GM19463 (cell line): ENCODE results near the gene ADGRV1.

ENCODE experiments used
- ATAC-seq: cut with Tn5 transposase; IDR thresholded peaks from one replicate; pipeline ENCODE4 v1.9.1; 2021; ENCODE audit warnings: mild to moderate bottlenecking, moderate library complexity; ENCODE audit not compliant: unreplicated experiment

Gene ADGRV1, protein sequence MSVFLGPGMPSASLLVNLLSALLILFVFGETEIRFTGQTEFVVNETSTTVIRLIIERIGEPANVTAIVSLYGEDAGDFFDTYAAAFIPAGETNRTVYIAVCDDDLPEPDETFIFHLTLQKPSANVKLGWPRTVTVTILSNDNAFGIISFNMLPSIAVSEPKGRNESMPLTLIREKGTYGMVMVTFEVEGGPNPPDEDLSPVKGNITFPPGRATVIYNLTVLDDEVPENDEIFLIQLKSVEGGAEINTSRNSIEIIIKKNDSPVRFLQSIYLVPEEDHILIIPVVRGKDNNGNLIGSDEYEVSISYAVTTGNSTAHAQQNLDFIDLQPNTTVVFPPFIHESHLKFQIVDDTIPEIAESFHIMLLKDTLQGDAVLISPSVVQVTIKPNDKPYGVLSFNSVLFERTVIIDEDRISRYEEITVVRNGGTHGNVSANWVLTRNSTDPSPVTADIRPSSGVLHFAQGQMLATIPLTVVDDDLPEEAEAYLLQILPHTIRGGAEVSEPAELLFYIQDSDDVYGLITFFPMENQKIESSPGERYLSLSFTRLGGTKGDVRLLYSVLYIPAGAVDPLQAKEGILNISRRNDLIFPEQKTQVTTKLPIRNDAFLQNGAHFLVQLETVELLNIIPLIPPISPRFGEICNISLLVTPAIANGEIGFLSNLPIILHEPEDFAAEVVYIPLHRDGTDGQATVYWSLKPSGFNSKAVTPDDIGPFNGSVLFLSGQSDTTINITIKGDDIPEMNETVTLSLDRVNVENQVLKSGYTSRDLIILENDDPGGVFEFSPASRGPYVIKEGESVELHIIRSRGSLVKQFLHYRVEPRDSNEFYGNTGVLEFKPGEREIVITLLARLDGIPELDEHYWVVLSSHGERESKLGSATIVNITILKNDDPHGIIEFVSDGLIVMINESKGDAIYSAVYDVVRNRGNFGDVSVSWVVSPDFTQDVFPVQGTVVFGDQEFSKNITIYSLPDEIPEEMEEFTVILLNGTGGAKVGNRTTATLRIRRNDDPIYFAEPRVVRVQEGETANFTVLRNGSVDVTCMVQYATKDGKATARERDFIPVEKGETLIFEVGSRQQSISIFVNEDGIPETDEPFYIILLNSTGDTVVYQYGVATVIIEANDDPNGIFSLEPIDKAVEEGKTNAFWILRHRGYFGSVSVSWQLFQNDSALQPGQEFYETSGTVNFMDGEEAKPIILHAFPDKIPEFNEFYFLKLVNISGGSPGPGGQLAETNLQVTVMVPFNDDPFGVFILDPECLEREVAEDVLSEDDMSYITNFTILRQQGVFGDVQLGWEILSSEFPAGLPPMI (N-terminal part only)

DNA sequence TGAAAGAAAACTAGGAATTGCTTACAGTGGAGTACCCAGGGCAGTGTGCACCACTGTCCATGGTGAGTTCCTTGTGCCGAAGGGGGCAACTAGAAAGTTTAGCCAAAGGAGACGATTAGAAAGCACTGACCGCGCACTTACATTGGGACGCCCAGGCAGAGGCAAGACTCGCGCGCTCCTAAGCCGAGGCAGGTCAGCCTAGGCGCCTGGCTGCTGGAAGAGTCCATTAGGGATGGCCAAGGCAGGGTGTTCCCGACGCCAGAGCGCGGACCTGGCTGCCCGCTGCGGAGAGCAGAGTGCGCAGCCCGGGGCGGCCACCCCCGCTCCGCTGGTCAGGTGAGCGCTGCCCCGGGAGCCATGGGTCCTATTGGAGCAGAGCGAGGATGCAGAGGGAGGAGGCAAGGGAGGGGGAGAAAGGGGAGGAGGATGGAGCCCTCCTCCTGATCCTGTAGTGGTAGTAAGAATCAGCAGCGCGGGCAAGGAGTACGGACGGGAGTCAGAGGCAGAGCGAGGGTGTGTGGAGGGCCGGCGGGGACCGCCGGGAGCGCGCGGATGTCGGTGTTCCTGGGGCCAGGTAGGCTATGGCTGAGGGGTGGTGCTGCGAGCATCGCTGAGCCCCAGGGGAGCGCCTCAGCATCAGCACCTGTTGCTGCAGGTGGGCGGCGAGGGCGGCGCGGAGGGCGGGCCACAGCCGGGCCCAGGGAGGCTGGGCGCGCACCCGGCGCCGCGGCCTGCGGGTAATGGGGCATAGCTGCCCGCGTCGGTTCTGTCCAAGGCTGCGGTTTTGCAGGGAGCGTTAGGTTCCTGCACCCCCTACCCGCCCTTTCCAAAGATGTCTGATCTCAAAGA is at the start of gene ADGRV1:
Gene ADGRV1, plus strand, starts transcription at position 454 of the 849 bp plus-strand sequence. Its CDS starts 99 bp downstream, at position 553.
- ATAC-seq: peak; percentile 46

GRCh38 chr5:90510438-90510837 is 48.2 kb upstream of the ADGRV1 start:
- ATAC-seq: no peak

DNA sequence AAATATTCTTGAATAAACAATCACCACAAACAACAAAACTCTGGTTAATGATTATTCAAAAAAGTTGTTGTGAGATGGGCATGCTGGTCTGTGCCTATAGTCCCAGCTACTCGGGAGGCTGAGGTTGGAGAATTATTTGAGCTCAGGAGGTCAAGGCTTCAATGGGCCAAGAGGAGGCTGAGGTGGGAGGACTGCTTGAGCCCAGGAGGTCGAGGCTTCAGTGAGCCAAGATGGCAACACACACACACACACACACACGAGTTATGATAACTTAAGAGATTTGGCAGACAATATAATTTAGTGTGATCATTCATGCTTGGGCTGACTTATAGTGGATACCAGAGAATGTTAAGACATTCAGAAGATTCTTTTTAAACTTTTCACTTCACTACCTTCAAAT is 44.1 kb upstream of the ADGRV1 start:
- no peak for ATAC-seq

- ATAC-seq: no peak
These were observed 39.9 kb upstream of the ADGRV1 start for GRCh38 chr5:90518661-90519060.

- ATAC-seq: no peak
These were observed 39.5 kb upstream of the ADGRV1 start for GRCh38 chr5:90519081-90519480.

- no peak for ATAC-seq
These were observed 29.9 kb upstream of the ADGRV1 start for GRCh38 chr5:90528601-90529193.

DNA sequence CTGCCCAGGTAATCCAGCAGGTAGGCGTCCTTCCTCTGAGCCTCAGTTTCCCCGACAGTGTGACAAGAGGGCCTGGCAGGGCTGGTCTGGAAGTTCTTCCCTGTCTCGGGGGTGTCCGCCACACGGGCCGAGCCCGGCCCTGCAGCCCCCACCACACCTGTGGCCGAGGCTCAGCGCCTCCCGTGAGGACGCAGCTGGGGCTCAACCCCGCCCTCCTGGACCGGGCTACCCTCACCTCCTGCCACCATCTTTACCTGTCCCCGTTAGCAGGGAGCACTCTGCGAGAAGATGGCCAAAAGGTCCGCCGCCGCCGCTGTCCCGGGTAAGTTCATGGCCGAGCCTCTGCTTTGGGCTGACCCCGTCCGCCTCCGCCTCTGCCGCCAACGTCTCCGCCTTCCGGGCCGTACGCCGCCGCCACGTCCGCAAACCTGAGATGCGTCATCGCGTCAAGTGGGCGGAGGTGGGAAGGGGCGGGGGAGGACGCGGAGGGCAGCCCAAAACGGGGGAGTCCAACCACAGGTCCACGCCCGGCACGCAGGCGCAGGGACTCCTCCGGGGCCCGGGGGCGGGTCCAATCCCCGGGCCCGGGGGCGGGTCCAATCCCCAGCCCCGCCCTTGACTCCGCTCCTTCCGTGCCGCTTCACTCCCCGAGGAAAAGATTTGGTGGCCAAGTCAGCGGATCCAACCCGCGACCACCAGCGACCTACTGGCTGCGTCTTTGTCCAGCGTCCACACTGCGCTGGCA is 29.2 kb upstream of the ADGRV1 start, which contains the start of gene LYSMD3:
Gene LYSMD3, minus strand, starts transcription at position 391 of the 745 bp plus-strand sequence. CDS start 4,295 bp downstream, outside the sequence.
- ATAC-seq: peak; percentile 87

- ATAC-seq: peak; percentile 44
These were observed 28.5 kb upstream of the ADGRV1 start for GRCh38 chr5:90529939-90530677.

DNA sequence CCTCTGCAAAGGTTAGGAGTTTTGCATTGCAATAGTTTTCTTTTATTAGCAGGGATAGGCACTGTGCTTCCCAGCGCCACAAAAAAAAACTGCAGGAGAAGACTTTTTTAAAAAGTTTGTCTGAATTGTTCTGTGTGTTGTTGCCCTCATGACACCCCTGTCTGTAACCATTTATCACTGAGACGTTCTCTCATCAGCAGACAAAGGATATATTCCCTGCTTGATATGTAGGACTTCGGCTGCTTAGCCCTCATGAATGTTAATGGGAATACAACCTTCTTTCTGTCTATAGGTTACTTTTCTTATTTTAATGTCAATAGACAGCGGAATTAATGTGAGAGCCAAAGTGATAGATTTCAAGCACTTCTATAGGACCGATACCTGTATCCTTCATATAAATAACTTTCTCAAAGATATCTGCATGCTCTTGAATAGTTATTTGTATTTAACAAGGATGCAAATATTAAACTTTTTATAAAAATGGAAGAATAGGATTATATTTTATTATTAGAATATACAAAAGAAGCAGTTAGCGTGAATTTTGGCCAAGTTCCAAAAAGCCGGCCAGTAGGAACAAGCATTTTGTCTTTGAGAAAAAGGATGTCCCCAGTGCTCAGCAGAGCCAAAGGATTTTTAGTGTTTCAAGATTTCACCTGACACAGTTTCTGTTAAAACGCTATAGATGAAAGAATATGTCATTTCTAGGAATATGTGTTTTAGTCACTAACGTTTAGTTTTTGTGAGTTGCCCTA is 27.7 kb upstream of the ADGRV1 start:
- no peak for ATAC-seq

DNA sequence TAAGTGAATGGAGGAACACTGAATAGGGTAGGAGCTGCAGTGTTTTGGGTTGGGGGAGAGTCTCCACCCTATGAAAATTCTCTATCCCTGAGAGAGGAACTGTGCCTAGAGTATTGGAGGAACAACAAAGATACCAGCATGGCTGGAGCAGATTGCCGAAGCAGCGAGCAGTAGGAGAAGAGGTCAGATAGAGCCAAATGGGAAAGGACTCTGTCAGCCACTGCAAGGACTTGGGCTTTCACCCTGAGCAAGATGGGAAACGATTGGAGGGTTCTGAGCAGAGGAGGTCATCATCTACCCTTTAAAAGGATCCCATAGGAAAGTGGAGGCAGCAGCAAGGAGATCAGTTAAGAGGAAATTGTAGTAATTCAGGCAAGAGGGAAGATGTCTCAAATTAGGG is 24.8 kb upstream of the ADGRV1 start:
- no peak for ATAC-seq

- no peak for ATAC-seq
These were observed 23.7 kb upstream of the ADGRV1 start for GRCh38 chr5:90534922-90535321.

- ATAC-seq: no peak
These were observed 15.6 kb upstream of the ADGRV1 start for GRCh38 chr5:90542827-90543519.

DNA sequence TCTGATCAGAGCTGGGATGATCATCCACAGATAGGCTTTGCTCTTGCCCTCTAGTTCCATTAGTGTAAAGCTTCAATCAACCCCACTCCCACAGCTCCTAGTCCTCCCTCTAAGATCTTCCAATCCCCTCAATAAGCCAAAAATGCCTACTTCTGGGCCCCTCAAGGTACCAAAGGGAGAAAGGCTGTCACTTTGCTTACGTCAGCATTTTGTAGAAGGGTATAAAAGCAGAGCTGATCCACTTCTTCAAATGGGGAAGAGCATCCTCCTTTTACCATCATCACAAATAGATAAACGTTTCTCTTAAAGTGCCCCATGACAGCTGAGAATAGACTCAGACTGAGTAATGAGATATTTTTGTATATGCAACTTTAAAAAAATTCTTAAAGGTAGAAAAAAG is 13.1 kb upstream of the ADGRV1 start:
- ATAC-seq: no peak

DNA sequence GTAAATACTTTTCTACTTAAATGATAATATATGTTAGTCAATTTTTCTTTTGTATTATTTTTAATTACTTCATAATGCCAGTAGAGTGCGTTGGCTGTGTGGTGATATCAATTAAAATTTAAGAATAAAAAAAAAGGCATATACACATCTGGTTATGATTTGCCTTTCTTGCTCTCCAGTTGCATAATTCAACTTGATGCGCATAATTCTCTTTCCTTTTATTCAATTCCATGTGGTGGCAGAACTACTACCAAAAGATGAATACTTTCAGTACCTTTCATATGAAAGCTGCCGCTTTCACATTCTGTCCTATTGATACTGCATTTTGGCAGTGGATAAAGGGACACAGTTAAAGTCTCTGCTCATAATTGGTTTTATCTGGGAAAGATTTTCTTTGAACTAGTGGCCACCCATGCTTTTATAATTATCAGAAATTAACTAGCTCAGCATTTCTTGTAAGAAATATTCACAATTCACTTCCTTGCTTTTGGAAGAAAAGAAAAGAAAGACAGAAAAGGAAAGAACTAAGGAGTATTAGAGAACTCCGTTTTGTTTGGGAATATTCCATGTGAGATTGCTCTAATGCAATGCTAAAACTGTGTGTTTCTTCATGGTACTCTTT is 12.3 kb upstream of the ADGRV1 start:
- ATAC-seq: no peak

- ATAC-seq: no peak
These were observed 11.5 kb upstream of the ADGRV1 start for GRCh38 chr5:90547072-90547536.

DNA sequence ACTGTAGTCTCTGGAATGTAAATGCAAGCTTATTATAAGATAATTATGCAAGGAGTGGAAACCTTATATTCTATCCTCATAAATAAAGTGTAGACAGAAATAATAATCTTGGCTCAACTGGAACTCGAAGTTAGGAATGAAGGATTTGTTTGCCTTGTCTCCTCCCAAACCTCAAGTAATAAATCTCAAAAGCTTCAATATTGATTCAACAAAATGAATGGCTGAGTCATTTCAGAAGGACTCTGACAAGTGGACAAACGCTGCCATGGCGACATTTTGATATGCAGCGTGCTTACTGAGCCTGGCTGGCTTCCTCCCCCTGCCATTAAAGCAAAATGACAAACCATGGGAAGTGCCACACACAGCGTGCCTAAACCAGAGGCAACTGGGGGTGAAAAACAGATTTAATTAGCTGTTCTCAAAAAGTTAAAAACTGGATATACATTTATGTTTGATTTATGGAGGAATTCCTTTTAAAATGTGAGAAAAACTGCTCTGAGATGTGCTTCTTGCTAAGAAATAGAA is 10.5 kb upstream of the ADGRV1 start:
- ATAC-seq: no peak
